Cardiac fibroblast (primary cell): ENCODE results near the gene PSMB5.

Experiments used
- DNase-seq, 2 donors: peaks; one replicate each; pipeline versions ENCODE4 v3.0.0 to v3.0.0-alpha.2; 2010; ENCODE audit warnings: low read depth in 2 of 2
- H3K4me3 ChIP-seq, 2 donors: replicated peaks in 1 of 2; 1 replicate in 1 of 2; 2 replicates in 1 of 2; pipeline ENCODE4 v1.5.1; 2011; ENCODE audit warnings: low read depth in 2 of 2, low read length in 2 of 2, mild to moderate bottlenecking in 2 of 2, moderate library complexity in 1 of 2
- CTCF ChIP-seq: IDR thresholded peaks from one replicate; pipeline ENCODE4 v1.5.1; 2011; ENCODE audit warnings: low read depth, mild to moderate bottlenecking, low read length, inconsistent platforms

PSMB5 gene

DNA sequence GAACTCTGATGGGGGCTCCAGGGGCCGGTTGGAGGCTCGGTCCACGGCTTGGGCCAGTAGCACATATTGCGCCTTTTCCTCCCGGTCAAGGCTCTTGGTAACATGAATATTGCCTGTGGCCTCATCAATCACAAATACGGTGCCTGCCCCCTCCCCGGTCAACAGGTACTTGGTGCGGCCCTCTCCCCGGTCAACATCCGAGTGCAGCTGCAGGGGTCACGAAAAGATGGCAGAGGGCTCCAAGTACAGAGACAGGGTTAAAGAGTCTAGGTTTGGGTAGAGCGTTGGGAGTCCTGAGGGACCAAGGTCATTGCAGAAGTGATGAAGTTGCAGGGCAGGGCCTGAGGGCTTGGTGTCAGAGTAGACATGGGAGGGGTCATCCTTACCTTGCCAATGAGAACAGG is 20.4 kb upstream of the PSMB5 start:
- H3K4me3 ChIP-seq, result no peak overlapping the region
- TF ChIP-seq CTCF, result no peak
- no peak for DNase-seq

DNA sequence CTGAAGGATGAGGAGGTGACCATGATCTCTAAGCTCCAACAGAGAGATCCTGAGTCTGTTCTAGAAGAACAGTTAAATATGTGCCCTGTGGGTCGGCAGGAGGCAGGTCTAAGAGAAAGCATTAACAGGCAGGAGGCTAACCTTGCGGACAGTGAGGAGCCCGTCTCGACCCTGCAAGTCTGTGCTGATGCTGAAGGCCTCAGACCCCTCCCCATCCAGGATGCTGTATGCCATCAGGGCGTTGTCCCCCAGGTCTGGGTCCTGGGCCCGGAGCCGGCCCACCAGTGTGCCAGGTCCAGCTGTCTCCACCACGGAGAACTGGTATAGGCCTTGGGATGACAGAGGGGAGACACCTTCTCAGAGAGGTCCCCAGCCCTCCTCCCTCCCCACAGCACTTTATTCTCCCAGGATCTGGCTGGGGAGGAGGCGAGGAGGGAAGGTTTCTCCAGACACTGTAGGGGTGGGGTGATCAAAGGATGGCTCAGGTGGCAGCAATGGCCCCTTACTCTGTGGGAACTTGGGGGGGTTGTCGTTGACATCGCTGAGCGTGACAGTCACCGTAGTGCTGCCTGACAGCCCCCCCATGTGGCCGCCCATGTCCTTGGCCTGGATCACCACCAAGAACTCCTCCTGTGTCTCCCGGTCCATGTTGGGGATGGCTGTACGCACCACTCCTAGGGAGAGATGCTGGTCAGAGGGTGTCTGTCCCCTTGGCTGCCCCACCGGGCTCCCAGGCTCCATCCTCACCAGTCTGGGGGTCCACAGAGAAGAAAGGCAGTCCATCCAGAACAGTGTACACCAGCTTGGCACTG is 19.5 kb upstream of the PSMB5 start:
- no peak overlapping the region for H3K4me3 ChIP-seq
- DNase-seq, result peak in 1 of 2 donors; percentile 12
- peak; percentile 27 for TF ChIP-seq CTCF

- DNase-seq, result no peak
- no peak overlapping the region for H3K4me3 ChIP-seq
- TF ChIP-seq CTCF, result no peak
Observed at GRCh38 chr14:23053426-23053825, 18.7 kb upstream of the PSMB5 start.

DNA sequence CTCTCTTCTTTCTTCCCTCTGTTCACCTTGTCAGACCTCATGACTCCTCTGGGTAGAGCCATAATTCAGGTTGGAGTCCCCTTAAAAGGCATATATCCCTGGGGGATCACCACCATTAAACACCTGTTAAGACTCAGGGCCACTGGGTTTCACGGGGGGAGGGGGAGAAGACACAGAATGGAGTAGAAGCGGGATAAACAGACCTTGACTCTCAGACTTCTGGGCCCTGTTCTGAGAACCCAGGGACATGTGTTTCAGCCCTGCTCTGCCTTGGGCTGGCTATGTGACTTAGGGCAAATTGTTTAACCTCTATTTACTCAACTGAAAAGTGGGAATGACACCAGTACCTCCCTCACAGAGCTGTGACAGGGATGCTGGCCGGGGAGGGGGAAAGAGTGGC is 18.0 kb upstream of the PSMB5 start:
- no peak for DNase-seq
- TF ChIP-seq CTCF, result no peak
- no peak overlapping the region for H3K4me3 ChIP-seq

DNA sequence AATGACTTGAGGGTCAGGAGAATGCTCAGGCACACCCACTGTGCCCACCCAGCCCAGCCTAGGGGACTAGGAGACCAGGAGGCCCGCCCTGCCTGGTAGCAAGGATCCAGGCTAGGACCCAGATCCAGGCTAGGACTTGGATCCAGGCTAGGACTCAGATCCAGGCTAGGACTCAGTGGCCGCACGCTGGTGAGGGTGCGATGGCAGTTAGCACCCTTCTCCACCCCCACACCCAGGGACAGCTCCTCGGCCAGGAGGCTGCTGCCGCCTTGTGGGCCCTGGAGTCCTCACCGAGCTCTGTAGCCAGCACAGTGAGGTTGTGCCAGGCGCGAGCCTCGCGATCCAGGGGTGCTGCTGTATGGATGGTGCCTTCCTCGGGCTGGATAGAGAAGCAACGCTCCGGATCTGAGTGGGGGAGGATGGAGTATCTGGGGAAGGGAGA is 17.5 kb upstream of the PSMB5 start:
- DNase-seq, result peak in 1 of 2 donors; percentile 36
- TF ChIP-seq CTCF, result no peak
- H3K4me3 ChIP-seq, result no peak overlapping the region

DNA sequence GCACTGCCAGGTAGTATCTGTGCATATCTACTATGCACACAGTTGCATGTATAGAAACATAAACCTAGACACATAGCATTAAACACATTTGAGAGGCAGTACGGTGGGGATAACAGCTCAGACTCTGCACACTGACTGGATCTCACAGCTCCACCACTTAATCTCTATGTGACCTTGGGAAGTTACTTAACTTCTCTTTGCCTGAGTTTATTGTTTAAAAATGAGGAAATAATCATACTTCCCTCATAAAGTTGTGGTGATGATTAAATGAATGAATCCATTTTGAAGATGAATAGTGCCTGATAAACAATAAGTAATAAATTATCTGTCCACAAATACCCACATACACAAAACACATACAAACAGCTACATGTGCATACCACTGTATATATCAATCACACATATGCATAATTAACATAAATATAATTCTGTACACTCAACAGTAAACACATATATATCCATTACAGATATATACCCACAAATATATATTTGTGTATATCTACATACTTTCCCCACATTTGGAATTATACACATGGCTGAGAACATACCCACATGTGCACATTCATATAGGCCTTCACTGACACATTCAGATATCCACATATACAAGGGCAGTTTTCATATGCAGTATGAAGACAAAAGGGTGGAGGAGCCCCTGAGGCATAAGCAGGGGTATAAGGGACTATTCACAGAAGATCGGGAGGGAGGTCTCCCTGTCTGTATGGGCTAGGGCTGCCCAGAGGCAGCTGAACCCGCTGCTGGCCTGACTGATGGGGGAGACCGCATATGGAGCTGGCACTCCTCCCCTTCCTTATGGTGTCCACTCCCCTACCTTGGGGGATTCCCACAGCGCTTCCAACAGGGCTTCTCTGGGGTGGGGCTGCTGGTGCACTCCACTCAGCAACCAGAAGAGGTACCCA is 16.7 kb upstream of the PSMB5 start:
- H3K4me3 ChIP-seq, result no peak overlapping the region
- no peak for TF ChIP-seq CTCF
- DNase-seq, result no peak
